Activated CD4-positive, alpha-beta T cell treated with anti-CD3 and anti-CD28 coated beads, Interleukin-2, Interleukin-4, amounts not matched to agents 100 ng/mL and 50 ng/mL, durations not matched to agents 16 hours and 8 hours (primary cell): ENCODE data around the gene SPTBN1.
A peak's percentile ranks its signal among the peaks of the same experiment; 100 is the strongest.

Experiments used
- DNase-seq: peaks from one replicate; pipeline ENCODE4 v3.0.0-alpha.2; 2020; ENCODE audit warnings: low spot score

The SPTBN1 gene

DNA sequence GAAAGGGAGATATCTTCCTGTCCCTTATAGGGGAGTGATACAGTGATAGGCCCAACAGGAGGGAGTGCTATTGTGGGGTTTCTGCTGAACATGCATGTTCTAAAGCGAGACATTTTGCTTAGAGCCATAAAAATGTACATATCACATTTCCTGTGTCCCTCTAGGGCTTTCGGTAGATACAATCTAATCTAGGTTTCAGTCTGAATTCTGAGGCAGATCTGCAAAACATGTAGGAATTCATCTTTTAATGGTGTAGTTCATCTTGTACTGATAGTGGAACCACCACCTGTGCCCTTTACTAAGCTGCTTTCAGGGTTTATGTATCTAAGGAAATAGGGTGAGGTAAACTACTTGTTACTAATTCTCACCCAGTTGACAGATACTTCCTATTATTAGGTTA lies 73.8 kb downstream of the SPTBN1 start:
- peak; percentile 37 for DNase-seq

DNA sequence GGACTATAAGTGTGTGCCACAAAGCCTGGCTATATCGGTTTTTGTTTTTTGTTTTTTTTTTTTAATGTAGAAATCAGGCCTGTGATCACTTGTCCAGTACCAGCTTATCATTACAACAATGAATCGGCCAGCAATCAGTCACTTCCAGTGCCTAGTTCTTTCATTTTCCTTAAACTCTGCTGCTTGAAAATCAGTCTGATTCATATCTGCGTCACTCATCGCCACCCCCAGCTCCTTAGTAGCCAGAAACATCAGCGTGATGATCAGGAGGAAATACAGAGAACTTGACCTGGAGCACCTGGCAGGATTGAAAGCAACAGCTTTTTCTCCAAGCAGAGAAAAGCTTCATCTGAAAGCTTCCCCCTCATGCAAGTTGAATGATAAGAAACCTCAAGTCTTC lies 75.4 kb downstream of the SPTBN1 start:
- DNase-seq: no peak

DNA sequence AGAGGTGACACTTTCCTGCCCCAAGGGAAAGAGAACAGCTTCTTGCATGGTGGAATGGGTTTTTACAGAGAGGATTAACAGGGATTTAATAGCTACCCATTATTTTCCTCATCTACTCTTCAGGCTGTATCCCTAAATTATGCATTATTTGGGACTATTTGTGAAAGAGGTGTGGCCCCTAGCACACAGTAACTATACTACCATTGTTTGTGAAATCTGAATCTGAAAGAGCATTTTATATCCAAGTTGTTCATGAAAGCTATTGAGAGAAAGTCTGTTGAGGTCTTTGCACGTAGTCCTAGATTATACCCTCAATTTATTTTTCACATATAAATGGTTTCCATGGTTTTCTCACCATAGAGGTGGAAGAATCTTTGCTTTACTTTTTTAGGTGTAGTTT lies 78.1 kb downstream of the SPTBN1 start:
- no peak for DNase-seq

DNA sequence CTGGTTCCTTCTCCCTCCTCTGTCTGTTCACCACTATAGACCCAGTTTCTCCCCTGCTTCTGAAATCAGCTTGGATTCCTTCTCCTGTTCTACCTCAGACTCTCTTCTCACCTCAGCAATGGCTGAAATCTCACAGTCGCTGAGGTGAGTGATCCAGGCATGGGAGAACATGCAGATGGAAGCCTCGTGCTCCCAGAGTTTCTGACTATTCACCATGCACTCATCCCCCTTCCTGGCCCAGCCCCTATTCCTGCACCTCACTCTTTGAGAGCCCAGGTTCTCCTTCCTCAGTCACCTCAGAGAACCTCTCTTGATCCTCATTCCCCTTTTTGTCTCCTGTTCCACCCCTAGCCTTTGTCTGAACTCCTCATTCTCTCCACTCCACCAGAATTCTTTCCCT lies 78.5 kb downstream of the SPTBN1 start:
- DNase-seq: no peak

DNA sequence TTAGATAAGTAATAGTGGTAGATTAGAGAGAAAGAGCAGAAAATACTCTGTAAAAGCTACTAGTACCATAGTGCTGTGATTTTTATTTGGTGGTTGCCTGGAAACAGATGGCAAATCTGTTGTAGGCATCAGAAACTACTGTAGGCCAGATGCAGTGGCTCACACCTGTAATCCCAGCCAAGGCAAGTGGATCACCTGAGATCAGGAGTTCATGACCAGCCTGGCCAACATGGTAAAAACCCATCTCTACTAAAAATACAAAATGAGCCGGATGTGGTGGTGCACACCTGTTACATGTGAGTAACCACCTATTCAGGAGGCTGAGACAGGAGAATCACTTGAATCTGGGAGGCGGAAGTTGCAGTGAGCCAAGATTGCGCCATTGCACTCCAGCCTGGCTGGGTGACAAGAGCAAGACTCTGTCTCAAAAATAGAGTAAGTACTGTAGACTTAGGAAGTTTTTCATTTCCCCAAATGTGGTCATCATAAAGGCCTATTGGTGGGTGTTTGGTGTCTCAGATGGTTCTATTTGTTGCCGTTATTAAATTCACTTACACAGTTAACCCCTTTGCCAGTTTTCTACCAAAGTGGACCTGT lies 79.6 kb downstream of the SPTBN1 start:
- no peak for DNase-seq

DNA sequence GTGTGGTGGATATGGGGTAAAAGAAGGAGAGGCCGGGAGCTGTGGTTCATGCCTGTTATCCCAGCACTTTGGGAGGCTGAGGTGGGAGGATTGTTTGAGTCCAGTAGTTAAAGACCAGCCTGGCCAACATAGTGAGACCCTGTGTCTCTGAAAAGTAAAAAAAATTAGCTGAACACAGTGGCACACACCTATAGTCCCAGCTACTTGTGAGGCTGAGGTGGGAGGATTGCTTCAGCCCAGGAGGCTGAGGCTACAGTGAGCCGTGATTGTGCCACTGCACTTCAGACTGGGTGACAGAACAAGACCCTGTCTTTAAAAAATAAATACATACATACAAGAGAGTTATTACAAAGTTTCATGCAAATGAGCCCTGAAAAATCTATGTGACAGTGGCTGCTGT lies 80.6 kb downstream of the SPTBN1 start:
- DNase-seq: no peak

DNA sequence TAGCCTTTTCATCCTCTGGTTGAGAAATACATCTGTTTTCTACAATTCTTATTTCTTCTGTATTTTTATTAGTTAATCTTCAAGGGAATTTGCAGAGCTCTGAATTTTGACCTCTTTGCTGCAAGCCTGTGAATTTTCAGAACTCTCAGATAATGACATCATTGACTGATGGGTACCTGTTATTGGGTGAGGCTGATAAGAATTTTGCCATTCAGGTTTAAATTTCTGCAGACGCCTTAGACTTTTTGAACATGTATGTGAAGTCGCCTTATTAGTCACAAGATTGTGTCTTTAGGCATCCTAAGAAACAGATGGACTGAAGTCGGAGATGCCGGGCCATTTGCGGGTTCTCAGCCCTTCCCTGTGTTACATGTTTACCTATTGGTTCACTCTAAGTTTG lies 82.4 kb downstream of the SPTBN1 start:
- no peak for DNase-seq

DNA sequence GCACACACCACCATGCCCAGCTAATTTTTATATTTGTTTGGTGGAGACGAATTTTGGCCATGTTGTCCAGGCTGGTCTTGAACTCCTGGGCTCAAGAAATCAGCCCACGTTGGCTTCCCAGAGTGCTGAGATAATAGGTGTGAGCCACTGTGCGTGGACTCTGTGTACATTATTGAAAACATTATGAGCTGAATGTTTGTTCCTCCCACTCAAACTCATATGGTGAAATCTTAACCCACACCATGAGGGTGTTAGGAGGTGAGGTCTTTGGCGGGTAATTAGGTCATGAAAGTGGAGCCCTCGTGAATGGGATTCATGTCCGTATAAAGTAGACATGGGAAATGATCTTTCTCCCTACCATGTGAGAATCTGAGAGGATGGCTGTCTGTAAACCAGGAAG lies 83.6 kb downstream of the SPTBN1 start:
- DNase-seq: no peak

DNA sequence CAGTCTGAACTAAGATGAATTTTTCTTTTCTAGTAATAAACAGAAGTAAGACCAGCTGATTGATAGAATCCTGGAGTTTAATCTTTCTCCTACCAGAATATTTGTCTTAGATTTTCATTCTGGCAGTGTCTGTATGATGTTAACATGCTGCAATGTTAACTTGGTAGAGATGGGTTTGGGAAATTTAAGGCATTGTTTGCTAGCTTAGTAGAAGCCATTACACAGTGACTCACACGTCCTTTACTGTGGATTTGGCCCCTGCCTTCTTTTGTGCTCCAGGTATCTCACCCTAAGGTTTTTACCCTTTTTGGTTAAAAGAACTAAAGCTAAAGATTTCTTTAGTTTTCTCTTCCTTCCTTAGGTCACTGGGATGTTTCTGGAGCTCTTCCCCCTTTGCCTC lies 84.1 kb downstream of the SPTBN1 start:
- no peak for DNase-seq

DNA sequence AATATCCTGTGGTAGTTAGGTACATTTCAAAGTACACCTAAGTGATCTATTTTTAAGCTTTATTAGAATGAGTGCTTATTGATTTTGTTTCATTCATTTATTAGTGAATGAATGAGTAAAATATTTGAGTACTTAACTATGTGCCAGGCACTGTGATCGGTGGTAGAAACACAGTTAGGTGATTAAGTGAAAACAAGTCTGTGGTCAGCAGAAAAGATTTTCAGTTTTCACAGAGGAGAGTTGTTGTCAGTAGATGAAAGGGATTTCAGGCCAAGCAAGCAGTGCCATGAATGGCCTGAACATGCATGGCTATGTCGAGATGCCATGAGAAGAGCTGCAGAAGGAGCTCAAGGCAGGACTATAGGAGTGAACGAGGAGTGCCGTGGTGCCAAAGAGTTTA lies 85.9 kb downstream of the SPTBN1 start:
- no peak for DNase-seq

DNA sequence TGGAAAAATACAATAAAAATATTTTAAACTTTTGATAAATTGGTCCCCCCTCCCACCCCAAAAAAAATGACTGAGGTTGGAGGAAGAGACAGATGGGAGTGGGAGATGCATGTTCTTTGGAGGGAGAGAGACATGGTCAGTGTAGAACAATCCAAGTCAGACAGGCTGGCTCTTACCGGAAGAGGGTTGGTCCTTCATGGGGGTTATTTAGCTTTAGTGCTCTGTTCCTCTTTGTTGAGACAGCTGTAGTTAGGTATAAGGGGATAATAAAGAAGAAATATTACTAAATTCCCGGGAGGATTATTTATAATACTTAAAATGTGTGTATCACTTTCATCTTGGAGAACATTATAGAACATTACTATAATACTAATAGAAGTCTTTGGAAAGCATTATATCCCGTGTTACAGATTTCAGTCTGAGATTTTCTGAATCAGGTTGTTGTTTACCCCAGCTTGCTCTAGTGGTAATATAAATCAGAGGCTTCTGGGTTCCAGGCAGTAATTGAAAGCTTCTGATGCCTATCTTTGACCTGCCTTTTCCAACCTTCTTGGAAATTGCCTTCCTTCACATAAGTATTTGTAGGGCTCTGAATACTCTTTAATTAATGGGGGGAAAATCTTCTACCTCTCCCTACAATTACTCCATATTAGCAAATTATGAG lies 87.7 kb downstream of the SPTBN1 start:
- no peak for DNase-seq

DNA sequence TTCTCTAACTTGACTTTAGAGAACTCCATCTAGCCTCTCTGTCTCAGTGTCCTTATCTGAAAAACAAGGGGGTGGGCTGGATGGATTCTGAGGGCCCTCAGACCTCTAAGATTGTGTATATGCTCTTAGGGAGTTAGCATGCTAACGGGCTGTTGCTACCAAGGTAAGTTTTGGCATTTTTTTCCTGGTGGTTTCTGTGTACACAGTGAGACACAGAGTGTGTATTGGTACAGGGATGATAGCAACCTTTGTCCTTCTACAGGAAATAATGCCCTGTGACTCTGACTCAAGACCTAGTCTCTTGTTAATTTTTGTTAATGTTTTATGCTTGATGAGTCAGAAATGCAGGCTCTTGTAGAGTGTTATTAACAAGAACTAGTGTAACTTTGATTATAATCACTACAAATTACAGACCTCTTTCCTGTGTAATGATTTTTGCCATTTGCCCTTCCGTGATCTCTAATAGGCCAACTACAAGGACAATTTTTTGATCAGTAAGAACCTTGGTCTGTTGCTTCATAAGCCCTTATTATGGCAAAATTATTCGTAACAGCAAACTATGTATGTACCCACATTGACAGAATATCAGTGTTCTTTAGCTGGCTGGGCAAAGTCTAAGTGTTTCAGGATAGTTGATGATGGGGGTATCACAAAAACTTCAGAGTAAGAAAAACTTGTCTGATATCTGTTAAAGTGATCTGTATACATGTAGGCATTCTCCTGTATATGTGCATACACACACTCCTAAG lies 89.7 kb downstream of the SPTBN1 start:
- no peak for DNase-seq

DNA sequence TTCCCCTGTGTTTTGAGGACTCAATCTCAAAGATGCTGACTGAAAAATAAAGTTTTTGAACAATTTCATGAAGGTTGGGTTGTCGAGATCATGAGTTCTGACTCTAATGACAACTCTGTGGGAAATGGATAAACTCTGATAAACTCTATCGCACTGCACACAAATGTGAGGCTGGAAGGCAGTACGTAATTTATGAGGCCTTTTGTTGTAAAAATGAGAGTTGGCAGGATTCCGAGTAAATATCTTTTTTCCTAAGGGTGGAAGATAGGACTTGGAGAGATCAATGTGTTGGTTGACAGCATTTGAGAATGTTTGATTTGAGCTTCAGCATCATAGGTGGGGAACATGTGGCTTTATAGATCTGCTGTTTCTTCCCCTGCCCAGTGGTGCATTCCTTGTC lies 90.4 kb downstream of the SPTBN1 start:
- DNase-seq: no peak

DNA sequence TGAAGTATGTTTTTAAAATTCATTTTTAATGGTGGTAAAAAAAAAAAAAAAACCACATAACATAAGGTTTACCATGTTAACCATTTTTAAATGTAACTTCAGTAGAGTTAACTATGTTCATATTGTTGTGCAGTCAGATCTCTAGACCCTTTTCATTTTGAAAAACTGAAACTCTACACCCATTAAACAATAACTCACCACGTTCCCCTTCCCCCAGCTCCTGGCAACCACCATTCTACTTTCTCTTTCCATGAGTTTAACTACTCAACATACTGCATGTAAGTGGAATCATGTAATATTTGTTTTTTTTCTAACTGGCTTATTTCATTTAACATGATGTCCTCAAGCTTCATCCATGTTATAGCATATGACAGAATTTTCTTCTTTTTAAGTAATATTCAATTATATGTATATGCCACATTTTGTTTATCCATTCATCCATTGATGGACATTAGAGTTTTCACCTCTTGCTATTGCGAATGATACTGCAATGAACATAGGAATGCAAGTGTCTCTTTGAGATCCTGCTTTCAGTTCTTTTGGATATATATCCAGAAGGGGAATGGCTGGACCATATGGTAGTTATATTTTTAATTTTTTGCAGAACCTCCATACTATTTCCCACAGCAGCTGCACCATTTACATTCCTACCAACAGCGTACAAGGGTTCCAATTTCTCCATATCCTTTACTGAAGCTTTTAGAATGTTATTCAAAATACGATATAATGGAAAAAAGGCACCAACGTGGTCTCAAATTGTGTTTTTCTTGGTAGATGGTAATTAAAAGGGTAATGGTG lies 91.0 kb downstream of the SPTBN1 start:
- no peak for DNase-seq

DNA sequence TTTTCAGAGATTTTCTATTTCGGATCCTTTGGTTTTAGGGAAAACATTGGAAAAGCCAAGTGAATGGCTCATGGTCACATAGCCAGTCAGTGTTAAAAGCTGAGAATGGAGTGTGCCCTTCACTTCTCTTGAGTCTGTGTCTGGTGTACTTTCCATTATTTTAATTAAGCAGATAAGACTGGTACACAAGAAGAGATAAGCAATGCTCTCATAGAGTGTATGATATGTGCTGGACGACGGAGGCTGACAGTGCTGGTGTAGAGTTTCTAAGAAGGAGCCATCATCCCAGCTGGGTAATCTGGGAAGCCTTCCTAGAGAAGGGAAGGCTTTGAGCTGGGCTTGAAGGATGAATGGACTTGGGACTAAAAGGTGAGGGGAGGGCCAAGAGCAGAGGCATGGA lies 93.3 kb downstream of the SPTBN1 start:
- no peak for DNase-seq

DNA sequence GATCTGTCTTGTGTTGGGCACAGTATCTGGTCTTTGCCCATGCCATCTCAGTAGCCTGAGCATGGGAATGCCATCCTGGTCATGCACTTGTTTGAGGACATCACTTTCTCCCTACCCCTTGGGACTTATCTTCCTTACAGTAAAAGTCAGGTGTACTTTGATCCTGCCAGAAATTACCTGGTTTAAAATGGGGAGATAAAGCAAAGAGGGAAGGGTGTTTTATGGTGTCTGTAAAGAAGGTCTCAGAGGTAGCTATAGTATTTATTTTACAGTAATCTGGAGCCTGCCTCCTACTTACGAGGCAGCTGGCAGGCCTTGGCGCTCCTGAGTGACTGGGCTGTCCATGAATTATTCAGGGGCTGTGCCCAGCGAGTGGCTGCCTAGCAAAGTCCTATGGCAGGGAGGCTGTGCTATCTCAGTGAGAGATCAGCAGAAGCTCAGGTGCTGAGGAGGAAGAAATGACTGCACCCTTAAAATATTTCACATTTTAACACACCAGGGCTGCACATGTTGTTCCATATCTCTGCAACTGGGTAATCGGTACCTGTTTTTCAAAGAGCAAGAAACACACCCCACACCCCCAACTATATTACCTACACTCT lies 93.9 kb downstream of the SPTBN1 start:
- DNase-seq: no peak

DNA sequence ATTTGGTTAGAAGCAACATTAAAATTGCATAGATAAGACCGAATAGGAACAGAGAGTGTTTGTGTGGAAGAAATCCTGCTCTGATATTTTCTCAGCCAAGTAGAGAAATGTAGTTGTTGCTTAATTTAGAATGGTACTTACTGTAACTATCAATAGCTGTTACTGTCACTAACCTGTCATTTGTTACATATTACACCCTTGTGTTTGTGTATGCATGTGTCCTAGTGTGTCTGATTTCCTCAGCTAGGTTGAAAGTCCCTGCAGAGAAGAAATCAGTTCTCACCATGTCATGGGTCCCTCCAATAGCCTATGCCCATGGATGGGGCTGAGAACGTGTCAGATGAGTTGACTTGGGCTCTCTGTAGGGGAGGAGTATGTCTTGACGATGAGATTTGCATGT lies 94.4 kb downstream of the SPTBN1 start:
- no peak for DNase-seq

DNA sequence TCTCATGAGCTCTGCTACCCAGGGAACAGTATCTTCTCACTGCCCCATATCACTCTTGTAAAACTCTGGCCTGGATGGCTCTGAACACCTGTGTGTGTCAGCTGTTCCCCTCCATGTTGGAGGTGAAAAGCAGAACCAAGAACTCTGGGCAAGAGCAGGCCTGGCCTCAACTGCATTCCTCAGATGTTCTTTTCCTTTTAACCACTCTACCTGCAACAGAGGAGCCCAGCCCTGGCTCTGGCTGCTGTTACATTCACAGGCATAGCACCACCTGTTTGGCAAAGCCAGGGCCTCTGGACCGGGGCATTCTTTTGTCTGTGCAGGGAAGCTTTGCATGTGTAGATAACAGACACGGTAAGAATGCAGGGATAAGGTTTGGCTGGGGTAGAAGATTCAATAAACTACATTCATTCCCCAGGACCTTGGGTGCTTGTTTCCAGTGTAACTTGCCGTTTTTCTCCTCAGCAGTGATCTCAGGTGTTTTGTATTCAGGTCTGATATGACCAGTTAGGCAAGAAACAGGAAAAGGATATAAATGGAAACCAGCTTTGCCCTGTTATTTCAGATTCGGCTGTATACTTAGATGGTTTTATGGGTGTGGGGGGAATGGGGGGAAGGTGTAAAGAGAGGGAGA lies 95.1 kb downstream of the SPTBN1 start:
- no peak for DNase-seq

DNA sequence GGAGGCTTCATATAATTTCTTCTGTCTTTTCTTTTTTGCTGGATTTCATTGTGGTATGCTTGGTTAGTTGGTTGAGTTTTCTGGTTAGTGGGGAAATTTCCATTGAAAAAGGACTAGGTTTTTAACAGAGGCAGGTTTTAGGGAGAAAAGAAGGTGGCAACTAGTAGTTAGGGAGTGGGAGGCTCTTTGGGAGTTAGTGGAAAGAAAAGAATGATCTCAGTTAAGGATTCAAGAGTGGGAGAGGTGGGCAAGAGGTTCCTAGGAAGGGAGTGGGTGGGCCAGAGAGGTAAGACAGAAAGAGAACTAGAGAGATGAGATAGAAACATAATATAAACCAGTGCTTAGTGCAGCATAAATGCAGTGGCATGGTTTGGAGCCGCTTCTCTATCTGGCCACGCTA lies 96.9 kb downstream of the SPTBN1 start:
- no peak for DNase-seq

DNA sequence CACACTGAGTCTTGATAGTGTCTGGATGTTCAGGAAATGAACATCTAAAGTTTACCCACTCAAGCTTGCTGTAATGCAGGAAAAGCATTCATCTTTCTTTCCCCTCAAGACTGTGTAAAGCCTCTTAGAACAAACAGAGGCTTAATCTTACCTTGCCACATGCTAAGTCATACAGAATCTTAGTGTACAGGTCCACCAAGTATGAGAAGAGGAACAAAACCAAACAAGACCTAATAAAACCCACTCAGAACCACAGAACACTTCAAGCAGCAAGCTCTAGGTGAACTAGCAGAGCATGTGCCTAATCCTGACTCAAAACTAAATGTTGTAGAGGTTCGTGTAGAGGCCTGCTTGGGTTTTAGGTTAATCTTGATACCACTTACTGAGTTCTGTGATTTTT lies 97.6 kb downstream of the SPTBN1 start:
- DNase-seq: no peak

DNA sequence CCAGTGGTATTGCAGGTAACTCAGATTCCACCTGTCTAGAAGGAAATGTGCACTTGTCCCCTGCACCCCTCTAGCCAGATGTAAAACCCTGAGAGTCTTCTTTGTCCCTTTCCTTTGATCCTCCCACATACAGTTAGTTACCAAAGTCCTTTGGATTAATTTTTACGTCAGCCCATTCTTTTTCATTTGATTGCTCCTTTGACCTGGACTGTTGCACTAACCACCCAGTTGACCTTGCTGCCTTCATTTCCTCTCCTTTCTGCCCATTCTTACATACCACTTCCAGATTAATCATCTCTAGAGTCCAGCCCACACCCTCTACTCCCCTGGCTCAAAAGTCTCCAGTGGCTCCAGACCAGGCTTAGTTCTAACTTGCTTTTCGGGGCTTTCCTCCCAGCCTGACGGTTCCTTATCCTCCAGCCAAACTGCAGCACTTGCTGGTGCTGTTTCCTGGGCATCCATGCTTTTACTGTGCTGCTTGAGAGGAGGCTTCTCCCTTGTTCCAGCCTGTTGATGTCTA lies 99.3 kb downstream of the SPTBN1 start:
- DNase-seq: no peak
